ENCODE data around the gene CDC42SE2.
"Not testable (repeated sequence)": the region's sequence is repeated elsewhere in the genome, so short reads cannot be mapped to it uniquely, and the experiment has no call there.

The CDC42SE2 gene

DNA sequence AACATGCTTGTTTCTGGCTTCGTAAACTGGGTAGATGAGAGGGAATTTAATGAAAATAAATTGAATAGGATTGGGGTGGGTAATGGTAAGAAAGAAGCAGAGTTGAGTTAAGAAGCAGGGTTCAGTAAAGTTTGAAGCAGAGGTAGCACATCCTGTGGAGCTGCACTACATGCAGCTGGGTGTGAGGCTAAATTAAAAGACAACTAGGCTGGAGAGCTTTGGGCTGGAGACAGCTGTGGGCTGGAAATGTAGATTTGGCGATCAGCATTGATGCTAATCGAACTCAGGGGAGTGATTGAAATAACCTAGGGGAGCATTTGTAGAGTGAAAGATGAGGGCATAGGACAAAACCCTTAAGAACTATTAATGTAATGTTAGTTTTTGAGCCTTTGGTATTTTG is 35.6 kb downstream of the CDC42SE2 start:
- TF ChIP-seq, protein P1, sequence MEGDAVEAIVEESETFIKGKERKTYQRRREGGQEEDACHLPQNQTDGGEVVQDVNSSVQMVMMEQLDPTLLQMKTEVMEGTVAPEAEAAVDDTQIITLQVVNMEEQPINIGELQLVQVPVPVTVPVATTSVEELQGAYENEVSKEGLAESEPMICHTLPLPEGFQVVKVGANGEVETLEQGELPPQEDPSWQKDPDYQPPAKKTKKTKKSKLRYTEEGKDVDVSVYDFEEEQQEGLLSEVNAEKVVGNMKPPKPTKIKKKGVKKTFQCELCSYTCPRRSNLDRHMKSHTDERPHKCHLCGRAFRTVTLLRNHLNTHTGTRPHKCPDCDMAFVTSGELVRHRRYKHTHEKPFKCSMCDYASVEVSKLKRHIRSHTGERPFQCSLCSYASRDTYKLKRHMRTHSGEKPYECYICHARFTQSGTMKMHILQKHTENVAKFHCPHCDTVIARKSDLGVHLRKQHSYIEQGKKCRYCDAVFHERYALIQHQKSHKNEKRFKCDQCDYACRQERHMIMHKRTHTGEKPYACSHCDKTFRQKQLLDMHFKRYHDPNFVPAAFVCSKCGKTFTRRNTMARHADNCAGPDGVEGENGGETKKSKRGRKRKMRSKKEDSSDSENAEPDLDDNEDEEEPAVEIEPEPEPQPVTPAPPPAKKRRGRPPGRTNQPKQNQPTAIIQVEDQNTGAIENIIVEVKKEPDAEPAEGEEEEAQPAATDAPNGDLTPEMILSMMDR (IDR thresholded peaks at IDR 0.05; ENCODE audit: borderline replicate concordance, insufficient read depth, low read depth, low read length): no peak
- no peak overlapping the region for H3K4me3 ChIP-seq (ENCODE audit: low read depth, low read length)

DNA sequence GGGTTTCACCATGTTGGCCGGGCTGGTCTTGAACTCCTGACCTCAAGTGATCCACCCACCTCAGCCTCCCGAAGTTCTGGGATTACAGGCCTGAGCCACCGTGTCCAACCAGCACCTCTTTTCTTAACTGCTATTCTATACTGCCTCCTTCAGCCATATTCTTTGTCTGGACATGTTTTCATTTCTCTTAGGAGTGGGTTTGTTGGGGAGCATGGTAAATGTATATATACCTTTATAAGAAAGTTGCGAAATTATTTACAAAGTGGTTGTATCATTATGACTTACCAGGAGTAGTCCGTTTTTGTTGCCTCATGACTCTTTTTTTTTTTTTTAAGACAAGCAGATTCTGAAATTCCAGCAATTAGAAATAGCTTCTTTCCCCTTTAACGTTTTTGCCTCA is 38.7 kb downstream of the CDC42SE2 start:
- TF ChIP-seq, protein P1 (IDR thresholded peaks at IDR 0.05; ENCODE audit: borderline replicate concordance, insufficient read depth, low read depth, low read length): no peak
- no peak overlapping the region for H3K4me3 ChIP-seq (ENCODE audit: low read depth, low read length)

DNA sequence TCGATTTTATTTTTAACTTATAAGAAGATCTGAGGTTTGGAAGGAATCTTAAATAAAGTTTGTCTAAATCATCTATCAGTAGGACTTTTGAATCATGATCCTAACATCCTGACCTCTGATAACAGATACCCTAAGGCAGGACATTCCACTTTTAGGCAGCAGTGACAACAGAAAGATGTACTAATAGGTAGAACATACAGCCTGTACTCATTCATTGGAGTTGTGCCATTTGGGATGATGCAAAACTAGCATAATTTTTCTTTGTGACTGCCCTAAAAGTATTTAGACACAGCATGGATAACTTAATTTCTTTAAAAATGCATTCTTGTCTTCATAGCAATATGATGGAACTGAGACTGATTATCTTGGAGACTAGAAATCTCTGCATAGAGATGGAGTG is 39.7 kb downstream of the CDC42SE2 start:
- no peak overlapping the region for H3K4me3 ChIP-seq (ENCODE audit: low read depth, low read length)
- TF ChIP-seq, protein P1 (IDR thresholded peaks at IDR 0.05; ENCODE audit: borderline replicate concordance, insufficient read depth, low read depth, low read length): no peak

DNA sequence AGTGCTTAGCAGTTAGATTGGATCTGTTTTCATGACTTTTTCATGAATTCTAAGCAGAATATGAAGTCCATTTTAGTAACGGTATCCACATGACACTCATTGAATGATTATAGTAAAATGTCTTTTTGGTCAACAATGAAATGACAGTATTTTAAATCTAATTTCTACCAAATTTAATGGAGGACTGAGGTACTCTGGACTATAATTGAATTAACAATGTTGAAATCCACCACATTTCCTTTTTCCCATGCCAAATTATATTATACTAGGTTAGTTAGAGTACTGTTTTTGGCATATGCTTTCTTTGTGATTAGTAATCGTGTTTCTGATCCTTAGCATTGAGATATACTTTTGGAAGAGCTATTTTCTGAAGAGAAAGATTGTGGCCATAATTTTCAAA is 40.6 kb downstream of the CDC42SE2 start:
- H3K4me3 ChIP-seq (ENCODE audit: low read depth, low read length): no peak overlapping the region
- TF ChIP-seq, protein P1 (IDR thresholded peaks at IDR 0.05; ENCODE audit: borderline replicate concordance, insufficient read depth, low read depth, low read length): no peak

DNA sequence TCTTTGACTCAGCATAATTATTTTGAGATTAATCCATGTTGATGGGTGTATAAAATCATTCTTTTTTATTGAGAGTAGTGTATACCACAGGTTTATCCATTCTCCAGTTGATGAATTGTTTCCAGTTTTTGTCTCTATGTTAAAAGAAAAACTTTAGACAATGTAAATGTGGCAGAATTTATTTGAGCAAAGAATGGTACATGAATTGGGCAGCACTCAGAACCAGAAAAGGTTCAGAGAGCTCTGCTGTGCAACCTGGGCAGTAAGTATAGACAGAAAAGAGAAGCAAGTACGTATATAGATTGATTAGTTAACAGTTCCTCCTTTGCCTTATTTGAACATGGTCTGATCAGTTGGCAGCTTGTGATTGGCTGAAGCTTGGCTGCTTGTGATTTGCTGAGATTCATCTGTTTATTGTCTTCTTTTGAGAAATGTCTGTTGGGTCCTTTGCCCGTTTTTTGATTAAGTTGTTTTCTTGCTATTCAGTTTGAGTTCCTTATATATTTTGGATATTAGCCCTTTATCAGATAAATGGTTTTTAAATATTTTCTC is 41.4 kb downstream of the CDC42SE2 start:
- TF ChIP-seq, protein P1 (IDR thresholded peaks at IDR 0.05; ENCODE audit: borderline replicate concordance, insufficient read depth, low read depth, low read length): no peak
- no peak overlapping the region for H3K4me3 ChIP-seq (ENCODE audit: low read depth, low read length)

DNA sequence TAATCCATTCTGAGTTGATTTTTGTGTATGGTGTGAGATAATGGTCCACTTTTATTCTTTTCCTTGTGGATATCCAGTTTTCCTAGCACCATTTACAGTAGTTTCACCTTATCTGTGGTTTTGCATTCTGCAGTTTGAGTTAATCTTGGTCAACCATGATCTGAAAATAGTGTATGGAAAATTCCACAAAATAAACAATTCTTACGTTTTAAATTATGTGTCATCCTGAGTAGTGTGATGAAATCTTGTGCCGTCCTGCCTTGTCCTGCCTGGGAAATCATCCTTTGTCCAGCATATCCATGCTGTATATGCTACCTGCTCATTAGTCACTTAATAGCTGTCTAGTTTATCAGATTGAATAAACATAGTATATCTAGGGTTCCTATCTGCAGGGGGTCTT is 42.1 kb downstream of the CDC42SE2 start:
- TF ChIP-seq, protein P1 (IDR thresholded peaks at IDR 0.05; ENCODE audit: borderline replicate concordance, insufficient read depth, low read depth, low read length): no peak
- no peak overlapping the region for H3K4me3 ChIP-seq (ENCODE audit: low read depth, low read length)

DNA sequence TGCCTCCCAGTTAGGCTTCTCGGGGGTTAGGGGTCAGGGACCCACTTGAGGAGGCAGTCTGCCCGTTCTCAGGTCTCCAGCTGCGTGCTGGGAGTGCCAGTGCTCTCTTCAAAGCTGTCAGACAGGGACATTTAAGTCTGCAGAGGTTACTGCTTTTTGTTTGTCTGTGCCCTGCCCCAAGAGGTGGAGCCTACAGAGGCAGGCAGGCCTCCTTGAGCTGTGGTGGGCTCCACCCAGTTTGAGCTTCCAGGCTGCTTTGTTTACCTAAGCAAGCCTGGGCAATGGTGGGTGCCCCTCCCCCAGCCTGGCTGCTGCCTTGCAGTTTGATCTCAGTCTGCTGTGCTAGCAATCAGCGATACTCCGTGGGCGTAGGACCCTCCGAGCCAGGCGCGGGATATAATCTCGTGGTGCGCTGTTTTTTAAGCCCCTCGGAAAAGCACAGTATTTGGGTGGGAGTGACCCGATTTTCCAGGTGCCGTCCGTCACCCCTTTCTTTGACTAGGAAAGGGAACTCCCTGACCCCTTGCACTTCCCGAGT is 48.5 kb downstream of the CDC42SE2 start:
- not testable (repeated sequence) for H3K4me3 ChIP-seq (ENCODE audit: low read depth, low read length)
